ENCODE measurements around the gene XYLT1. TPM values are rescaled to one million over a fixed set of nuclear protein-coding genes. Genes with fewer than 3 reads are reported as not detected.

The XYLT1 gene
- total and polyA plus RNA-seq, 9 of the 15 experiments (the other 6 are each of a cell fraction or from before 2014, with no cell fraction given) = 0.03 to 0.09 (median 0.08) TPM; not detected in 6

DNA sequence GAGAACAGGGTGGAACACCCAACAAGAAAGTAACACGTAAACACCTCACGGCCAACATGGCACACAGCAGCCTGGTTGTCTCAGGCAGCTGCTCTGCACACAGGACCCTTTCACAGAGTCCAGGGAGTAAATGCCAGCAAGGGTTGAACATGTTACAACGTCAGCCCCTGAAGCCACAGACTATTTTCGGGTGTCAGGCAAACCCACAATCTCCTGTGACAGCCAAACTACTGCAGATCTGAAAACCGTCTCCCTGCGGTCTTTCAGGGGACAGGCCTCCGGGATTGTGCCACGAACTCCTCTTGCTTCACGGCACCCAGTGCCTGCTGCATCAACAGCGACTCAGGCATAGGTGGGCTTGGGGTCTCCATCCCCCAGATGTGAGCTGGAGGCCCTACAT, 127.7 kb downstream of the XYLT1 start (continued):
- TF ChIP-seq HNRNPK (IDR thresholded peaks at IDR 0.05; ENCODE audit: low read depth, low read length, poor library complexity, severe bottlenecking) (no peak), ZC3H8 (IDR thresholded peaks at IDR 0.05) (no peak), MTA2 (IDR thresholded peaks at IDR 0.05; ENCODE audit: low read depth) (no peak), ETS2 (tag; IDR thresholded peaks at IDR 0.05; ENCODE audit: borderline replicate concordance, poor library complexity, severe bottlenecking) (no peak), BRD9 (IDR thresholded peaks at IDR 0.05; ENCODE audit: low read depth, partially characterized antibody) (no peak), ZNF586 (CRISPR knock-in tag; conservative IDR thresholded peaks at IDR 0.05) (no peak)

DNA sequence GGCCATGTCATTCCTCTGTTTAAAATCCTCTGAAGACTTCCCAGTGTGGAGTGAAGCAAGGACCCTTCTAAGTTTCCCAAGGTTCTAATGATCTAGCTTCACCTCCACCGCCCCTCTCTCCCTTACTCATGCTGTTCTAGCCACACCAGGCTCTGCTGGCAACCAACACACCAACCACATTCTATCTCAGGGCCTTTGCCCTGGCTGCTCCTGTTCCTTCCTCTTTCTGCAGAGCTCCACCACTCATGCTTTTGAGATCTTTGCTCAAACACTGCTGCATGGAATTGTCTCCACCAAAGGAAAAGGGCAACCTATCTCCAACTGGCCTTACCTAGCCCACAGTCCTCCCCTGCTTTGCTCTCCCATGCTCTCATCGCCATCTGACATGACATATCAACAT, 128.7 kb downstream of the XYLT1 start:
- intact Hi-C loops (cut with micrococcal nuclease) = no loop called here
- POLR2A ChIA-PET = no interaction called here
- 0% methylated on average over 2 of the region's 2 CpGs for WGBS (ENCODE audit: insufficient coverage, low coverage, missing lambda C conversion rate)

More for the DNA sequence above, 128.7 kb downstream of the XYLT1 start:
- H3K36me3 ChIP-seq (ENCODE audit: control insufficient read depth, insufficient read depth, low read length) = no peaks in the 10 kb centered on the region
- FAIRE-seq (no peak), ATAC-seq (no peak), DNase-seq (ENCODE audit: extremely low read depth in 1 of 4, low spot score in 3 of 4) (no peak)
- no peaks in the 10 kb centered on the region for H3K9me3 ChIP-seq (replicated peaks; ENCODE audit: control insufficient read depth, insufficient read depth, low read depth, low read length)
- H3K4me2 ChIP-seq (ENCODE audit: insufficient read depth, low read length) = no peak overlapping the region
- BruUV-seq (replicated peaks) = no TSS peak
- H4K20me1 ChIP-seq (replicated peaks; ENCODE audit: control insufficient read depth, insufficient read depth, low read length) = no peaks in the 10 kb centered on the region
- peaks cover 4 to 39% of the 10 kb centered on the region in 2 experiments; a peak in 4 of 5 replicates for H3K27me3 ChIP-seq (ENCODE audit: control insufficient read depth in 2 of 2, insufficient read depth in 2 of 2, low read length in 2 of 2)
- TF ChIP-seq ZNF384 (IDR thresholded peaks at IDR 0.05; ENCODE audit: low read depth, low read length) = no peak
- no peak for TF ChIP-seq ZNF134 (CRISPR knock-in tag; conservative IDR thresholded peaks at IDR 0.05)
- TF ChIP-seq POLR2AphosphoS2 (IDR thresholded peaks at IDR 0.05; ENCODE audit: low read length) = no peak
- in situ Hi-C loops (cut with MboI) = no loop called here
- H3K27ac ChIP-seq (ENCODE audit: extremely low read depth, low read depth, low read length) = no peak overlapping the region
- no peaks in the 10 kb centered on the region for H3K79me2 ChIP-seq (ENCODE audit: control insufficient read depth, insufficient read depth, low read length)
- no peak overlapping the region for H3K4me3 ChIP-seq
- no peaks in the 10 kb centered on the region for H3K4me1 ChIP-seq (replicated peaks in 1 of 2; ENCODE audit: control insufficient read depth in 2 of 2, insufficient read depth in 2 of 2, low read length in 2 of 2)
- CTCF ChIA-PET (ENCODE audit: low intra/inter-chr PET ratio) = no interaction called here
- H2AFZ ChIP-seq (ENCODE audit: low read depth, low read length) = no peak overlapping the region
- H3K9ac ChIP-seq (ENCODE audit: insufficient read depth in 1 of 2, low read depth in 2 of 2, low read length in 2 of 2) = no peak overlapping the region
- no peaks in the 10 kb centered on the region for H3K9me1 ChIP-seq (ENCODE audit: control insufficient read depth, insufficient read depth, low read length)

All from K562 (cell line).